H9 (cell line): ENCODE measurements around the gene GRB10. TPM values are rescaled to one million over a fixed set of nuclear protein-coding genes. Genes with fewer than 3 reads are reported as not detected.

Source experiments
- DNase-seq: peaks from one replicate; pipeline ENCODE4 v3.0.0-alpha.2; 2017
- H2AFZ ChIP-seq: one replicate; pipeline ENCODE4 v1.6.1; 2013; ENCODE audit warnings: mild to moderate bottlenecking, low read length, control low read depth, moderate library complexity
- H2AK5ac ChIP-seq: 2 replicates; pipeline ENCODE4 v1.6.1; 2013; ENCODE audit warnings: low read length, control low read depth, mixed read lengths; ENCODE audit not compliant: insufficient read length
- H2BK120ac ChIP-seq: one replicate; pipeline ENCODE4 v1.6.1; 2013; ENCODE audit warnings: low read depth, mild to moderate bottlenecking, low read length, control low read depth, inconsistent platforms; ENCODE audit not compliant: poor library complexity, severe bottlenecking
- H2BK12ac ChIP-seq: 2 replicates; pipeline ENCODE4 v1.6.1; 2013; ENCODE audit warnings: low read length, control low read depth, mixed read lengths, low read depth; ENCODE audit not compliant: insufficient read length
- H2BK15ac ChIP-seq: 2 replicates; pipeline ENCODE4 v1.6.1; 2013; ENCODE audit warnings: low read depth, low read length, control low read depth
- H2BK20ac ChIP-seq: one replicate; pipeline ENCODE4 v1.6.1; 2013; ENCODE audit warnings: low read depth, mild to moderate bottlenecking, low read length, control low read depth, inconsistent platforms; ENCODE audit not compliant: poor library complexity, severe bottlenecking
- H2BK5ac ChIP-seq: 2 replicates; pipeline ENCODE4 v1.6.1; 2013; ENCODE audit warnings: low read length, control low read depth, mixed read lengths; ENCODE audit not compliant: insufficient read length
- H3K14ac ChIP-seq: 2 replicates; pipeline ENCODE4 v1.6.1; 2013; ENCODE audit warnings: low read length, control low read depth; ENCODE audit not compliant: insufficient read depth
- H3K18ac ChIP-seq: 2 replicates; pipeline ENCODE4 v1.6.1; 2013; ENCODE audit warnings: low read depth, mild to moderate bottlenecking, mixed read lengths, low read length, control low read depth; ENCODE audit not compliant: insufficient read length
- H3K23ac ChIP-seq: 2 replicates; pipeline ENCODE4 v1.6.1; 2013; ENCODE audit warnings: low read length, control low read depth, mixed read lengths, low read depth; ENCODE audit not compliant: insufficient read length
- H3K23me2 ChIP-seq: 2 replicates; pipeline ENCODE4 v1.6.1; 2013; ENCODE audit warnings: low read depth, mild to moderate bottlenecking, mixed read lengths, low read length, control low read depth; ENCODE audit not compliant: insufficient read length, poor library complexity, severe bottlenecking
- H3K27ac ChIP-seq: 2 replicates; pipeline ENCODE4 v1.5.1; 2013; ENCODE audit warnings: low read length, control low read depth, mixed read lengths, low read depth; ENCODE audit not compliant: insufficient read length
- H3K27me3 ChIP-seq: 2 replicates; pipeline ENCODE4 v1.6.1; 2013; ENCODE audit warnings: low read length, control low read depth, inconsistent platforms; ENCODE audit not compliant: insufficient read depth
- H3K4ac ChIP-seq: 2 replicates; pipeline ENCODE4 v1.6.1; 2013; ENCODE audit warnings: low read depth, mild to moderate bottlenecking, control low read depth, inconsistent platforms, low read length, moderate library complexity
- H3K4me1 ChIP-seq: 2 replicates; pipeline ENCODE4 v1.6.1; 2013; ENCODE audit warnings: low read length, control low read depth, inconsistent platforms; ENCODE audit not compliant: insufficient read depth
- H3K4me2 ChIP-seq: 2 replicates; pipeline ENCODE4 v1.6.1; 2013; ENCODE audit warnings: low read length, control low read depth, mixed read lengths; ENCODE audit not compliant: insufficient read length, insufficient read depth
- H3K56ac ChIP-seq: 2 replicates; pipeline ENCODE4 v1.6.1; 2013; ENCODE audit warnings: low read depth, mild to moderate bottlenecking, mixed read lengths, low read length, control low read depth; ENCODE audit not compliant: insufficient read length
- H3K79me1 ChIP-seq: 2 replicates; pipeline ENCODE4 v1.6.1; 2013; ENCODE audit warnings: low read depth, mild to moderate bottlenecking, moderate library complexity, low read length, control low read depth, inconsistent platforms; ENCODE audit not compliant: insufficient read depth, poor library complexity, severe bottlenecking
- H3K79me2 ChIP-seq: 2 replicates; pipeline ENCODE4 v1.6.1; 2013; ENCODE audit warnings: low read length, control low read depth, inconsistent platforms; ENCODE audit not compliant: insufficient read depth
- H3K9ac ChIP-seq: 2 replicates; pipeline ENCODE4 v1.6.1; 2013; ENCODE audit warnings: low read length, control low read depth, mixed read lengths; ENCODE audit not compliant: insufficient read length; ENCODE audit errors: extremely low read depth
- H3K9me3 ChIP-seq: one replicate; pipeline ENCODE4 v1.6.1; 2013; ENCODE audit warnings: low read depth, low read length, inconsistent platforms; ENCODE audit not compliant: control insufficient read depth
- H3T11ph ChIP-seq: one replicate; pipeline ENCODE4 v1.6.1; 2013; ENCODE audit warnings: mild to moderate bottlenecking, low read length, control low read depth, inconsistent platforms
- H4K20me1 ChIP-seq: one replicate; pipeline ENCODE4 v1.6.1; 2013; ENCODE audit not compliant: control insufficient read depth, insufficient read length, insufficient read depth
- H4K5ac ChIP-seq: 2 replicates; pipeline ENCODE4 v1.6.1; 2013; ENCODE audit warnings: low read depth, mild to moderate bottlenecking, mixed read lengths, low read length, control low read depth; ENCODE audit not compliant: insufficient read length
- H4K8ac ChIP-seq: replicated peaks from 2 replicates; pipeline ENCODE4 v1.6.1; 2013; ENCODE audit warnings: low read length, control low read depth, mixed read lengths, low read depth; ENCODE audit not compliant: insufficient read length
- H4K91ac ChIP-seq: 2 replicates; pipeline ENCODE4 v1.6.1; 2013; ENCODE audit warnings: low read depth, mild to moderate bottlenecking, moderate library complexity, mixed read lengths, low read length, control low read depth; ENCODE audit not compliant: insufficient read length
- H3K27ac Mint-ChIP-seq, 3 experiments: 2 replicates in 2 of 3; 3 replicates in 1 of 3; pipeline ENCODE4 v1.8.0; 2020 to 2021; ENCODE audit warnings: mixed read lengths in 3 of 3, mild to moderate bottlenecking in 1 of 3, moderate library complexity in 1 of 3
- H3K27me3 Mint-ChIP-seq: 2 replicates; pipeline ENCODE4 v1.8.0; 2021; ENCODE audit warnings: low read depth, mild to moderate bottlenecking, moderate library complexity, mixed read lengths
- H3K36me3 Mint-ChIP-seq, 3 experiments: 2 replicates in 2 of 3; 3 replicates in 1 of 3; pipeline ENCODE4 v1.8.0; 2020 to 2021; ENCODE audit warnings: low read depth in 3 of 3, mixed read lengths in 3 of 3; ENCODE audit not compliant: insufficient read depth in 1 of 3
- H3K4me1 Mint-ChIP-seq, 2 experiments: 2 replicates each; pipeline ENCODE4 v1.8.0; 2020; ENCODE audit warnings: mixed read lengths in 2 of 2
- H3K4me3 Mint-ChIP-seq, 2 experiments: 2 replicates in 1 of 2; 3 replicates in 1 of 2; pipeline ENCODE4 v1.8.0; 2020 to 2021; ENCODE audit warnings: mild to moderate bottlenecking in 2 of 2, mixed read lengths in 2 of 2, moderate library complexity in 1 of 2
- H3K9me3 Mint-ChIP-seq, 2 experiments: 2 replicates in 1 of 2; 3 replicates in 1 of 2; pipeline ENCODE4 v1.8.0; 2020; ENCODE audit warnings: mild to moderate bottlenecking in 2 of 2, mixed read lengths in 2 of 2, moderate library complexity in 1 of 2
- WGBS: extraction: QIAGEN DNeasy Blood & Tissue Kit; methylation state at CpG from one replicate; pipeline ENCODE4 v1.1.7; 2013; ENCODE audit warnings: missing lambda C conversion rate, low lambda C conversion rate, mixed read lengths; ENCODE audit not compliant: insufficient read length; ENCODE audit errors: extremely low coverage; 5-methylcytosine and 5-hydroxymethylcytosine counted together
- total RNA-seq: library from RNA; stranded (reverse); gene quantifications from 2 replicates; pipeline ENCODE4 v1.2.1, GENCODE V29; 2021
- TF ChIP-seq, protein P1 (sequence below): fragments of 200-600 bp; sonication (generic); conservative IDR thresholded peaks from 3 replicates; pipeline ENCODE4 v1.8.0; 2021; ENCODE audit warnings: antibody characterized with exemption, mild to moderate bottlenecking

The GRB10 gene
- total RNA-seq, 1 experiment from 2014 or later = 108 TPM

GRCh38 chr7:50793120-50793946 is 10.6 kb upstream of the GRB10 start:
- H2BK120ac ChIP-seq = no peak overlapping the region
- no peak overlapping the region for H2BK20ac ChIP-seq
- H2AFZ ChIP-seq = no peak overlapping the region
- H3K27ac ChIP-seq = no peak overlapping the region
- H2BK12ac ChIP-seq = no peak overlapping the region
- no peak overlapping the region for H2BK15ac ChIP-seq
- no peak overlapping the region for H2BK5ac ChIP-seq
- Mint-ChIP-seq H3K4me1 (peaks cover 42 to 54% of the 10 kb centered on the region in 2 experiments), H3K4me3 (peak overlapping the region; percentile 66 to 79), H3K27ac (no peak overlapping the region), H3K36me3 (peaks cover 17 to 23% (median 22%) of the 10 kb centered on the region in 3 experiments), H3K9me3 (peaks cover 12 to 22% of the 10 kb centered on the region in 2 experiments), H3K27me3 (peaks cover 31% of the 10 kb centered on the region)
- H3K23ac ChIP-seq = no peak overlapping the region
- H4K91ac ChIP-seq = no peak overlapping the region
- no peak overlapping the region for H2AK5ac ChIP-seq
- peaks cover 9% of the 10 kb centered on the region for H3K9me3 ChIP-seq
- peaks cover 3% of the 10 kb centered on the region for H3K79me1 ChIP-seq
- peaks cover 7% of the 10 kb centered on the region; the same call in 1 of the 2 replicates for H3K27me3 ChIP-seq
- peaks cover 26% of the 10 kb centered on the region; the same call in 1 of the 2 replicates for H3K79me2 ChIP-seq
- H3K4ac ChIP-seq = no peak overlapping the region
- no peak overlapping the region for H3T11ph ChIP-seq
- TF ChIP-seq, protein P1, sequence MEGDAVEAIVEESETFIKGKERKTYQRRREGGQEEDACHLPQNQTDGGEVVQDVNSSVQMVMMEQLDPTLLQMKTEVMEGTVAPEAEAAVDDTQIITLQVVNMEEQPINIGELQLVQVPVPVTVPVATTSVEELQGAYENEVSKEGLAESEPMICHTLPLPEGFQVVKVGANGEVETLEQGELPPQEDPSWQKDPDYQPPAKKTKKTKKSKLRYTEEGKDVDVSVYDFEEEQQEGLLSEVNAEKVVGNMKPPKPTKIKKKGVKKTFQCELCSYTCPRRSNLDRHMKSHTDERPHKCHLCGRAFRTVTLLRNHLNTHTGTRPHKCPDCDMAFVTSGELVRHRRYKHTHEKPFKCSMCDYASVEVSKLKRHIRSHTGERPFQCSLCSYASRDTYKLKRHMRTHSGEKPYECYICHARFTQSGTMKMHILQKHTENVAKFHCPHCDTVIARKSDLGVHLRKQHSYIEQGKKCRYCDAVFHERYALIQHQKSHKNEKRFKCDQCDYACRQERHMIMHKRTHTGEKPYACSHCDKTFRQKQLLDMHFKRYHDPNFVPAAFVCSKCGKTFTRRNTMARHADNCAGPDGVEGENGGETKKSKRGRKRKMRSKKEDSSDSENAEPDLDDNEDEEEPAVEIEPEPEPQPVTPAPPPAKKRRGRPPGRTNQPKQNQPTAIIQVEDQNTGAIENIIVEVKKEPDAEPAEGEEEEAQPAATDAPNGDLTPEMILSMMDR = no peak
- H4K20me1 ChIP-seq = no peaks in the 10 kb centered on the region
- peaks cover 10% of the 10 kb centered on the region for H3K23me2 ChIP-seq
- H4K8ac ChIP-seq = no peak overlapping the region
- H3K4me1 ChIP-seq = peaks cover 11% of the 10 kb centered on the region; the same call in 1 of the 2 replicates
- H3K4me2 ChIP-seq = peak overlapping the region; percentile 60
- H3K18ac ChIP-seq = peak overlapping the region; percentile 35
- WGBS = no CpG with 5 or more reads among the region's 113 CpGs
- no peak overlapping the region for H3K9ac ChIP-seq
- peak overlapping the region; percentile 47; the same call in 1 of the 2 replicates for H3K14ac ChIP-seq
- no peak overlapping the region for H3K56ac ChIP-seq
- no peak overlapping the region for H4K5ac ChIP-seq
- DNase-seq = peak; percentile 62
